Adrenal gland (tissue), 5 donors: ENCODE measurements around the gene AKAP13.

ENCODE experiments used
- CTCF ChIP-seq, 6 experiments: fragments of 450-650 bp in 4 of 6; fragments of 200-600 bp in 2 of 6; sonication (generic) in 1 of 6; IDR thresholded peaks; 1 replicate in 5 of 6; 2 replicates in 1 of 6; pipeline versions ENCODE4 v1.5.1 to v1.8.0; 2016 to 2021; ENCODE audit warnings: antibody characterized with exemption in 6 of 6, mild to moderate bottlenecking in 2 of 6, moderate library complexity in 1 of 6
- POLR2A ChIP-seq, 2 donors: fragments of 450-650 bp; IDR thresholded peaks; one replicate each; pipeline ENCODE4 v1.6.1; 2017; ENCODE audit warnings: antibody characterized with exemption in 2 of 2, mild to moderate bottlenecking in 2 of 2, moderate library complexity in 1 of 2
- donor health status: DM: no; HTN: no; CAD: no.

DNA sequence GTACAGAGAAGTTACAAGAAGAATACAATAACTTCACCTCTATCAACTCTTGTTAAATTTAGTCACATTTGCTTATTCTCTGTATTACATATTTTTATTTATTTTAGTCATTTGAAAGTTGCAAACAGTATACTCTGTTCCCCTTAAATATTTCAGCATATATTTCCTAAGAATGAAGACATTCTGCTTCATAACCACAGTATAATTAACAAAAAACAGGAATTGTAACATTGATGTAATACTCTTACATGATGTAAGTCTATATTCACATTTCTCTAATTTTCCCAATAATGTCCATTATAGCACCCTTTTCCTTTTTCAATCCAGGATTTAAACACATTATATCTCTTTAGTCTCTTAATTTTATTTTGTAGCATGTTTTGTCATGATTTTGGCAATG, 112.0 kb downstream of the AKAP13 start:
- no peak for TF ChIP-seq CTCF (IDR thresholded peaks at IDR 0.05)
- TF ChIP-seq POLR2A (IDR thresholded peaks at IDR 0.05): no peak
